AG09319 (cell line): ENCODE data around the gene KRT40.
A peak's percentile ranks its signal among the peaks of the same experiment; 100 is the strongest.

ENCODE experiments used
- DNase-seq: peaks from one replicate; pipeline ENCODE4 v3.0.0-alpha.2; 2010; ENCODE audit warnings: low read depth; ENCODE audit errors: extremely low read depth
- CTCF ChIP-seq: IDR thresholded peaks from 2 replicates; pipeline ENCODE4 v1.5.1; 2011; ENCODE audit warnings: low read depth, mild to moderate bottlenecking, inconsistent platforms, low read length, moderate library complexity

Gene KRT40

GRCh38 chr17:40980596-40980995 lies 3.5 kb downstream of the KRT40 start:
- DNase-seq = peak; percentile 5

GRCh38 chr17:40980117-40980516 lies 4.0 kb downstream of the KRT40 start:
- no peak for DNase-seq
- no peak for TF ChIP-seq CTCF

More at GRCh38 chr17:40980596-40980995, 3.5 kb downstream of the KRT40 start:
- no peak for TF ChIP-seq CTCF

GRCh38 chr17:40978575-40979151 lies 5.5 kb downstream of the KRT40 start:
- DNase-seq = no peak
- no peak for TF ChIP-seq CTCF

- no peak for TF ChIP-seq CTCF
- DNase-seq = no peak
These were observed 8.6 kb downstream of the KRT40 start for GRCh38 chr17:40975516-40975915.

- TF ChIP-seq CTCF = no peak
These were observed 9.8 kb downstream of the KRT40 start for GRCh38 chr17:40974366-40974765.

GRCh38 chr17:40967582-40967981 lies 16.5 kb downstream of the KRT40 start:
- no peak for TF ChIP-seq CTCF
- DNase-seq = no peak

More at GRCh38 chr17:40974366-40974765, 9.8 kb downstream of the KRT40 start:
- DNase-seq = no peak

GRCh38 chr17:40966848-40967247 lies 17.3 kb downstream of the KRT40 start, which contains the start of gene KRT39:
Gene KRT39 (minus strand): TSS chr17:40966948. CDS start chr17:40966856, 92 bp downstream.
- no peak for DNase-seq
- TF ChIP-seq CTCF = no peak
